Transverse colon (tissue), 4 donors: Measurements from ENCODE around the gene SERINC5. TPM values are rescaled to one million over a fixed set of nuclear protein-coding genes. Genes with fewer than 3 reads are reported as not detected.

Experiments
- DNase-seq: peaks from one replicate; pipeline ENCODE4 v3.0.0-alpha.2; 2019
- H3K27ac ChIP-seq, 4 donors: fragments of 200-600 bp; sonication (generic); 2 replicates each; pipeline ENCODE4 v1.5.1; 2016 to 2018; ENCODE audit warnings: inconsistent platforms in 4 of 4
- H3K27me3 ChIP-seq: fragments of 200-600 bp; sonication (generic); 2 replicates; pipeline ENCODE4 v1.5.1; 2017; ENCODE audit warnings: inconsistent platforms
- H3K36me3 ChIP-seq, 4 donors: fragments of 200-600 bp; sonication (generic); 2 replicates each; pipeline ENCODE4 v1.5.1; 2017 to 2019; ENCODE audit warnings: inconsistent platforms in 4 of 4
- H3K4me1 ChIP-seq, 4 donors: fragments of 200-600 bp; sonication (generic); 2 replicates each; pipeline ENCODE4 v1.5.1; 2017 to 2020; ENCODE audit warnings: inconsistent platforms in 4 of 4
- H3K4me3 ChIP-seq, 4 donors: fragments of 200-600 bp; sonication (generic); 1 replicate in 1 of 4; 2 replicates in 3 of 4; pipeline versions ENCODE4 v1.5.1 to v1.6.1; 2017 to 2019; ENCODE audit warnings: inconsistent platforms in 4 of 4
- H3K9me3 ChIP-seq, 2 donors: fragments of 200-600 bp; sonication (generic); 2 replicates each; pipeline ENCODE4 v1.5.1; 2017 to 2019; ENCODE audit warnings: inconsistent platforms in 2 of 2
- EP300 ChIP-seq: sonication (generic); formaldehyde crosslinking; IDR thresholded peaks from one replicate; pipeline ENCODE4 v1.6.1; 2017; ENCODE audit warnings: antibody characterized with exemption, low read depth
- POLR2A ChIP-seq: fragments of 450-650 bp; IDR thresholded peaks from one replicate; pipeline ENCODE4 v1.6.1; 2016; ENCODE audit warnings: antibody characterized with exemption, mild to moderate bottlenecking, moderate library complexity
- POLR2AphosphoS5 ChIP-seq, 3 donors: sonication (generic); formaldehyde crosslinking; IDR thresholded peaks; one replicate each; pipeline ENCODE4 v1.6.1; 2016; ENCODE audit warnings: antibody characterized with exemption in 3 of 3
- WGBS, 2 donors: methylation state at CpG; one replicate each; pipeline ENCODE4 v1.1.5; 2018; ENCODE audit warnings: low coverage in 1 of 2; 5-methylcytosine and 5-hydroxymethylcytosine counted together
- in situ Hi-C, 4 donors: fragments of 200-750 bp; cut with MboI; loops; one replicate each; pipeline versions ENCODE4 v1.15.0 to v1.15.1; 2017; ENCODE audit warnings: low sequenced_read_pairs in 3 of 4, low pct_ligation_motif_present in 1 of 4, low pct_unique_long_range_greater_than_20kb in 1 of 4
- intact Hi-C: fragments of 100-400 bp; cut with DNase I; formaldehyde crosslinking; loops from one replicate; pipeline ENCODE4 v1.15.1; 2023; ENCODE audit warnings: low total_unique reads
- total RNA-seq, 4 donors: library from RNA; depleted of rRNA; stranded (reverse); fragments of >200 nt; gene quantifications; one replicate each; pipeline ENCODE4 v1.1.0, GENCODE V29; 2016
- TF ChIP-seq, protein P1 (sequence below), 5 experiments: fragments of 200-600 bp in 3 of 5; fragments of 450-650 bp in 2 of 5; sonication (generic) in 3 of 5; IDR thresholded peaks; 1 replicate in 2 of 5; 2 replicates in 3 of 5; pipeline ENCODE4 v1.5.1; 2016 to 2017; ENCODE audit warnings: antibody characterized with exemption in 5 of 5, inconsistent platforms in 3 of 5, mild to moderate bottlenecking in 2 of 5, moderate library complexity in 1 of 5

SERINC5 gene
- total RNA-seq, 4 donors from 2014 or later = 40.6 to 90.4 (median 79.6) TPM

DNA sequence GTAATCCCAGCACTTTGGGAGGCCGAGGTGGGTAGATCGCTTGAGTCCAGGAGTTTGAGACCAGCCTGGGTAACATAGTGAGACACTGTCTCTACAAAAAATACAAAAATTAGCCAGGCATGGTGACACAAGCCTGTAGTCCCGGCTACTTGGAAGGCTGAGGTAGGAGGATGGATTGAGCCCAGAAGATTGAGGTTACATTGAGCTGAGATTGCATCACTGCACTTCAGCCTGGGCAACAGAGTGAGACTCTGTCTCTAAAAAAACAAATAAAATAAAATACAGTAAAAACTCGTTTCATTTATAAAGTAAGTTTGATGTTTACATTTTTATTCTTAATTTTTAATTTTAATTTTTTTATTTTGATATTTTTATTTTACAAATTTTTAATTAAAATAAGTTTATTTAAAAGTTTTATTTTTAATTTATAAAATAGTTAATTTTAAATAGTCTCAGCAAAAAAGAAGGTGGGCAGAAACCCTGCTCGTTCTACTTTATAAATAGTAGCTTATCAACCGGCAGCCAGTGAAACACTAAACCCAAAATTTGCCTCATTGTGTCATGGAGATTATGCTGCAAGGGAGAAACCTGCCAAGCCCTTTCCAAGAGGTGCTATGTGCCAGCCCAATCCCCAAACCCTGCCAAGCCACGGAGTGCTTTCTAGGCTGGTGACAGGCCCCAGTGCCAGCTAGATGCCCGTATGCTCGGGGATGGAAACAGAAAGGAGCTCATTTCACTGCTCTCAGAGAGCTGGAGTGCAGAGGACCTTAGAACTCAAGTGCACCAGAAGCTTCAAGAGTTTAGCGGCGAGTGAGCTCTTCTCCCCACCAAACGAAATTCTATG is 38.9 kb downstream of the SERINC5 start:
- DNase-seq = no peak
- Histone ChIP-seq H3K36me3 (no peaks in the 10 kb centered on the region), H3K9me3 (no peaks in the 10 kb centered on the region), H3K27me3 (no peaks in the 10 kb centered on the region), H3K4me3 (no peak overlapping the region), H3K27ac (peak overlapping the region in 3 of 4 donors; percentile 12 to 20 (median 18)), H3K4me1 (peaks cover 4 to 65% (median 36%) of the 10 kb centered on the region in 4 donors)
- no peak for TF ChIP-seq POLR2A
- no peak for TF ChIP-seq EP300
- TF ChIP-seq, protein P1, sequence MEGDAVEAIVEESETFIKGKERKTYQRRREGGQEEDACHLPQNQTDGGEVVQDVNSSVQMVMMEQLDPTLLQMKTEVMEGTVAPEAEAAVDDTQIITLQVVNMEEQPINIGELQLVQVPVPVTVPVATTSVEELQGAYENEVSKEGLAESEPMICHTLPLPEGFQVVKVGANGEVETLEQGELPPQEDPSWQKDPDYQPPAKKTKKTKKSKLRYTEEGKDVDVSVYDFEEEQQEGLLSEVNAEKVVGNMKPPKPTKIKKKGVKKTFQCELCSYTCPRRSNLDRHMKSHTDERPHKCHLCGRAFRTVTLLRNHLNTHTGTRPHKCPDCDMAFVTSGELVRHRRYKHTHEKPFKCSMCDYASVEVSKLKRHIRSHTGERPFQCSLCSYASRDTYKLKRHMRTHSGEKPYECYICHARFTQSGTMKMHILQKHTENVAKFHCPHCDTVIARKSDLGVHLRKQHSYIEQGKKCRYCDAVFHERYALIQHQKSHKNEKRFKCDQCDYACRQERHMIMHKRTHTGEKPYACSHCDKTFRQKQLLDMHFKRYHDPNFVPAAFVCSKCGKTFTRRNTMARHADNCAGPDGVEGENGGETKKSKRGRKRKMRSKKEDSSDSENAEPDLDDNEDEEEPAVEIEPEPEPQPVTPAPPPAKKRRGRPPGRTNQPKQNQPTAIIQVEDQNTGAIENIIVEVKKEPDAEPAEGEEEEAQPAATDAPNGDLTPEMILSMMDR (IDR thresholded peaks at IDR 0.05) = no peak
- TF ChIP-seq POLR2AphosphoS5 (IDR thresholded peaks at IDR 0.05) = no peak
- 62 to 67% methylated on average over 7 to 12 of the region's 12 CpGs for WGBS, 2 donors
- intact Hi-C loops = no loop called here
- in situ Hi-C loops = no loop called here

DNA sequence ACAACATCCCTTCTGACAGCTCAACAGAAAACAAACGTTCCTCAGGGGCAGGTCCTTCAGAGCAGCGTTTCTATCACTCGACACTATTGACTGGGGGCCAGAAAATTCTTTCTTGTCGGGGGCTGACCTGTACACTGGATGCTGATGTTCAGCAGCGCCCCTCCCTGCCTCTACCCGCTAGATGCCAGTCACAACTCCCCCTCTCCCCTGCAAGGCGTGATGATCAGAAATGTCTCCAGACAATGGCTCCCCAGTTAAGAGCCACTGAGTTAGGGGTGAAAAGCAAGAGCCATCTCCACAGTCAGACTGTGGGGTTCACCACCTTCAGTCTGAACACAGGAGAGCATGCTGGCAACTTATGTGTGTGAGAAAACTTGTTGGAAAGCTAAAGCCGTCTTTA is 39.8 kb downstream of the SERINC5 start:
- no peak overlapping the region for H3K4me3 ChIP-seq
- intact Hi-C loops = no loop called here
- in situ Hi-C loops = no loop called here
- DNase-seq = no peak
- WGBS, 2 donors = 79 to 91% methylated on average over 6 to 8 of the region's 8 CpGs
- TF ChIP-seq EP300 (no peak), POLR2A (no peak), POLR2AphosphoS5 (IDR thresholded peaks at IDR 0.05) (no peak)
- TF ChIP-seq, protein P1 (IDR thresholded peaks at IDR 0.05) = no peak
- peak overlapping the region in 1 of 4 donors; percentile 4 for H3K27ac ChIP-seq
- peaks cover 8 to 71% (median 35%) of the 10 kb centered on the region in 4 donors for H3K4me1 ChIP-seq
- no peaks in the 10 kb centered on the region for H3K36me3 ChIP-seq
- H3K9me3 ChIP-seq = no peaks in the 10 kb centered on the region
- H3K27me3 ChIP-seq = no peaks in the 10 kb centered on the region

DNA sequence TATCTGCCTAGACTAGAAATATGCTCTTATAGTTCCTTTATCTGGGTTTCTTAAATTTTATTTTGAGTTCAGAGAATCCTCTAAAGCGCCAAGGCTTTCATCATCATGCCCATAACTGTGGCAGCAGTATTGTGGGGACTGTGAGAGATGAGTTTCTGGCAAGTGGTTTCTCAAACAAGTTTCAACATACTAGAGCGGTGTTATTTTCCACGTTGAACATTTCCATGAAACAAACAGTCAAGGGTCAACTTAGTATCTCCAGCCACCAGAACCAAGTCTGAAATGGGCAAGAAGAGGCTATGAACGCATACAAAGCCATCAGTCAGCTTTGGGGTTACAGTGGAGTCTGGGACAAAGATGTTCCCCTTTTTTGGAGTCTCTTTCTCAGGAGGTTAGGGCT is 40.3 kb downstream of the SERINC5 start:
- TF ChIP-seq POLR2A (no peak), EP300 (no peak), POLR2AphosphoS5 (IDR thresholded peaks at IDR 0.05) (no peak)
- TF ChIP-seq, protein P1 (IDR thresholded peaks at IDR 0.05) = no peak
- 76 to 90% methylated on average over 3 to 4 of the region's 4 CpGs for WGBS, 2 donors
- Histone ChIP-seq H3K36me3 (no peaks in the 10 kb centered on the region), H3K27ac (no peak overlapping the region), H3K9me3 (no peaks in the 10 kb centered on the region), H3K27me3 (no peaks in the 10 kb centered on the region), H3K4me1 (peaks cover 8 to 66% (median 30%) of the 10 kb centered on the region in 4 donors), H3K4me3 (no peak overlapping the region)
- in situ Hi-C loops = no loop called here
- no peak for DNase-seq
- intact Hi-C loops = no loop called here

DNA sequence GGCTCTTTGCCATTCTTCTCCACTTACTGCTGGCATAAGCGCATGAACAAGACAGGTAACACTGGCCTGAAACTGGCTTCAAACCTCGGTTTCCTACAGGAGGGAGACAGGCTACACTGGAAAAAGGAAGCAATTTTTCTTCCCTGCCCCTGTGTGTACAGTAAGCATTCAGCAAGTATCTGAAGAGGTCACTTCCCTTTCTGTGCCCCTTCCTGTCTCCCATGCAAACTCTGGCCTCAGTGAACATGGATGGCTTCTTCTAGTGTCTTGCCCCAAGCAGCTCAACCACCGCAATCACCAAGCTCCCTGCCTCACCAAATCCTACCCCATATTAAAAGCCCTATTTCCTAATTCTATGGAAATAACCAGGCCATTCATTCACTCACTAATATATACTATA is 42.4 kb downstream of the SERINC5 start:
- H3K36me3 ChIP-seq = no peaks in the 10 kb centered on the region
- WGBS, 2 donors = 63 to 68% methylated on average over 2 to 3 of the region's 3 CpGs
- H3K27ac ChIP-seq = no peak overlapping the region
- TF ChIP-seq POLR2A (no peak), POLR2AphosphoS5 (IDR thresholded peaks at IDR 0.05) (no peak), EP300 (no peak)
- TF ChIP-seq, protein P1 (IDR thresholded peaks at IDR 0.05) = no peak
- in situ Hi-C loops = no loop called here
- H3K4me3 ChIP-seq = no peak overlapping the region
- no peaks in the 10 kb centered on the region for H3K9me3 ChIP-seq
- H3K4me1 ChIP-seq = peaks cover 8 to 51% (median 23%) of the 10 kb centered on the region in 4 donors
- H3K27me3 ChIP-seq = no peaks in the 10 kb centered on the region
- intact Hi-C loops = no loop called here
- no peak for DNase-seq
